Activated T-cell treated with anti-CD3 and anti-CD28 coated beads for 48 hours (primary cell): Measurements from ENCODE around the gene PRKG1.
"Not testable (repeated sequence)": the region's sequence is repeated elsewhere in the genome, so short reads cannot be mapped to it uniquely, and the experiment has no call there.

Experiments used
- DNase-seq: peaks from one replicate; pipeline ENCODE4 v3.0.0-alpha.2; 2020; ENCODE audit warnings: low read depth

Gene PRKG1

GRCh38 chr10:51270936-51271530 lies 196.7 kb downstream of the PRKG1 start:
- no peak for DNase-seq

GRCh38 chr10:51272099-51272498 lies 197.8 kb downstream of the PRKG1 start:
- DNase-seq = not testable (repeated sequence)

GRCh38 chr10:51272555-51272954 lies 198.3 kb downstream of the PRKG1 start:
- DNase-seq = no peak

GRCh38 chr10:51273574-51273973 lies 199.3 kb downstream of the PRKG1 start:
- DNase-seq = no peak

GRCh38 chr10:51276097-51276496 lies 201.8 kb downstream of the PRKG1 start:
- DNase-seq = not testable (repeated sequence)

GRCh38 chr10:51281387-51281786 lies 207.1 kb downstream of the PRKG1 start:
- DNase-seq = not testable (repeated sequence)

- DNase-seq = no peak
Measured at GRCh38 chr10:51285601-51286000, 211.3 kb downstream of the PRKG1 start.

GRCh38 chr10:51288511-51288910 lies 214.2 kb downstream of the PRKG1 start:
- DNase-seq = no peak

GRCh38 chr10:51289519-51289918 lies 215.2 kb downstream of the PRKG1 start:
- no peak for DNase-seq

GRCh38 chr10:51291961-51292360 lies 217.7 kb downstream of the PRKG1 start:
- DNase-seq = no peak

GRCh38 chr10:51297438-51297837 lies 223.2 kb downstream of the PRKG1 start:
- DNase-seq = no peak

- no peak for DNase-seq
Measured at GRCh38 chr10:51300617-51301304, 226.5 kb downstream of the PRKG1 start.

- DNase-seq = no peak
Measured at GRCh38 chr10:51301644-51302043, 227.4 kb downstream of the PRKG1 start.

GRCh38 chr10:51302316-51302715 lies 228.0 kb downstream of the PRKG1 start:
- no peak for DNase-seq

GRCh38 chr10:51308116-51308515 lies 233.8 kb downstream of the PRKG1 start:
- DNase-seq = no peak

- DNase-seq = no peak
Measured at GRCh38 chr10:51311228-51311627, 236.9 kb downstream of the PRKG1 start.

- DNase-seq = no peak
Measured at GRCh38 chr10:51312817-51313216, 238.5 kb downstream of the PRKG1 start.

- no peak for DNase-seq
Measured at GRCh38 chr10:51313251-51313650, 239.0 kb downstream of the PRKG1 start.

- no peak for DNase-seq
Measured at GRCh38 chr10:51313773-51314478, 239.6 kb downstream of the PRKG1 start.

GRCh38 chr10:51314481-51314880 lies 240.2 kb downstream of the PRKG1 start:
- no peak for DNase-seq

- DNase-seq = no peak
Measured at GRCh38 chr10:51318399-51319172, 244.3 kb downstream of the PRKG1 start.

GRCh38 chr10:51319173-51319435 lies 244.8 kb downstream of the PRKG1 start:
- DNase-seq = no peak

- DNase-seq = no peak
Measured at GRCh38 chr10:51321300-51321699, 247.0 kb downstream of the PRKG1 start.
